ENCODE data around the gene AGPAT3.

Gene AGPAT3

GRCh38 chr21:43944078-43944633 is 79.1 kb downstream of the AGPAT3 start:
- in situ Hi-C loops (cut with HindIII; ENCODE audit: low sequenced_read_pairs), result no loop called here
- no peak overlapping the region for H3K4me3 ChIP-seq (ENCODE audit: low read depth, low read length)
- TF ChIP-seq CTCF (IDR thresholded peaks at IDR 0.05; ENCODE audit: low read depth, low read length), result no peak

GRCh38 chr21:43944757-43945156 is 79.7 kb downstream of the AGPAT3 start:
- H3K4me3 ChIP-seq (ENCODE audit: low read depth, low read length), result no peak overlapping the region
- no peak for DNase-seq (ENCODE audit: low read depth, low spot score)
- no peak for TF ChIP-seq CTCF (IDR thresholded peaks at IDR 0.05; ENCODE audit: low read depth, low read length)
- in situ Hi-C loops (cut with HindIII; ENCODE audit: low sequenced_read_pairs), result no loop called here

More at GRCh38 chr21:43944078-43944633, 79.1 kb downstream of the AGPAT3 start:
- DNase-seq (ENCODE audit: low read depth, low spot score), result no peak

GRCh38 chr21:43948740-43949498 is 83.9 kb downstream of the AGPAT3 start:
- no peak overlapping the region for H3K4me3 ChIP-seq (ENCODE audit: low read depth, low read length)
- no peak for DNase-seq (ENCODE audit: low read depth, low spot score)
- no peak for TF ChIP-seq CTCF (IDR thresholded peaks at IDR 0.05; ENCODE audit: low read depth, low read length)
- in situ Hi-C loops (cut with HindIII; ENCODE audit: low sequenced_read_pairs), result no loop called here

- in situ Hi-C loops (cut with HindIII; ENCODE audit: low sequenced_read_pairs), result no loop called here
- H3K4me3 ChIP-seq (ENCODE audit: low read depth, low read length), result no peak overlapping the region
- no peak for DNase-seq (ENCODE audit: low read depth, low spot score)
- TF ChIP-seq CTCF (IDR thresholded peaks at IDR 0.05; ENCODE audit: low read depth, low read length), result no peak
Measured at GRCh38 chr21:43949499-43950208, 84.6 kb downstream of the AGPAT3 start.

- in situ Hi-C loops (cut with HindIII; ENCODE audit: low sequenced_read_pairs), result no loop called here
- no peak for TF ChIP-seq CTCF (IDR thresholded peaks at IDR 0.05; ENCODE audit: low read depth, low read length)
- no peak for DNase-seq (ENCODE audit: low read depth, low spot score)
- H3K4me3 ChIP-seq (ENCODE audit: low read depth, low read length), result no peak overlapping the region
Measured at GRCh38 chr21:43950481-43950880, 85.5 kb downstream of the AGPAT3 start.

GRCh38 chr21:43950936-43951335 is 85.9 kb downstream of the AGPAT3 start:
- in situ Hi-C loops (cut with HindIII; ENCODE audit: low sequenced_read_pairs), result no loop called here
- no peak overlapping the region for H3K4me3 ChIP-seq (ENCODE audit: low read depth, low read length)
- TF ChIP-seq CTCF (IDR thresholded peaks at IDR 0.05; ENCODE audit: low read depth, low read length), result no peak
- DNase-seq (ENCODE audit: low read depth, low spot score), result no peak
